HFFc6 (cell line): ENCODE results near the gene AZGP1. TPM values are rescaled to one million over a fixed set of nuclear protein-coding genes. Genes with fewer than 3 reads are reported as not detected.
"Not testable (repeated sequence)": the region's sequence is repeated elsewhere in the genome, so short reads cannot be mapped to it uniquely, and the experiment has no call there.

Source experiments
- DNase-seq: peaks from one replicate; pipeline ENCODE4 v3.0.0-alpha.2; 2018
- H3K27ac Mint-ChIP-seq: 2 replicates; pipeline ENCODE4 v1.8.0; 2020; ENCODE audit warnings: mild to moderate bottlenecking, mixed read lengths
- H3K27me3 Mint-ChIP-seq: 2 replicates; pipeline ENCODE4 v1.8.0; 2021; ENCODE audit warnings: mild to moderate bottlenecking, moderate library complexity, mixed read lengths; ENCODE audit not compliant: insufficient read depth
- H3K36me3 Mint-ChIP-seq: 2 replicates; pipeline ENCODE4 v1.8.0; 2021; ENCODE audit warnings: low read depth, mixed read lengths
- H3K4me1 Mint-ChIP-seq: 2 replicates; pipeline ENCODE4 v1.8.0; 2020; ENCODE audit warnings: low read depth, mixed read lengths
- H3K4me3 Mint-ChIP-seq: 2 replicates; pipeline ENCODE4 v1.8.0; 2020; ENCODE audit warnings: mild to moderate bottlenecking, moderate library complexity, mixed read lengths
- H3K9me3 Mint-ChIP-seq: 2 replicates; pipeline ENCODE4 v1.8.0; 2020; ENCODE audit warnings: mild to moderate bottlenecking, mixed read lengths
- total RNA-seq, 6 experiments: library from RNA; stranded (reverse); fragmentation: NEBNext Ultra II Directional; extraction: Animal tissue kit (Norgen Biotek cat#: 25700); gene quantifications; 2 replicates in 1 of 6; 3 replicates in 5 of 6; pipeline ENCODE4 v1.2.3, GENCODE V29; 2021
- TF ChIP-seq, protein P1 (sequence below): fragments of 200-600 bp; sonication (generic); IDR thresholded peaks from 2 replicates; pipeline ENCODE4 v1.5.0; 2021; ENCODE audit warnings: antibody characterized with exemption, mild to moderate bottlenecking

The AZGP1 gene
- total RNA-seq, 6 experiments from 2014 or later = not detected

DNA sequence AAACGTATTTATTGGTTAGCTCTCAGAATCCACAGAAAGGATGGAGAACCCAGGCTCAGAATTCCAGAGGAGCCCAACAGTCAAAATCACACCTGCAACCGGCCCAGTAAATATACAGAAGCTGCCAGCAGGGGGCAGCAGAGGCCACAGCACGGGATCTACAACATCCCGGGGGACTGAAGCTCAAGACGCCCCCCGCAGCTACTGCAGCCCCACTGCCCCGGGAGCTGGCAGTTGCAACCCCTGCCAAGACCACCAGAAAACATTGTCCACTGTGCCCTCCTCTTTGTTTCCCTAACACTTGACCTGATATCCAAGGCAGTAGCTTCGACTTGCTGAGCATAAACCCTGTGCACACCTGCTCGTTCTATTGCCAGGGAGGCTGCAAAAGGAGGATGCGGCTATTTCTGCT is 4.0 kb upstream of the AZGP1 start:
- H3K4me3 Mint-ChIP-seq, H3K4me1 Mint-ChIP-seq, H3K27ac Mint-ChIP-seq, H3K36me3 Mint-ChIP-seq, H3K9me3 Mint-ChIP-seq: not testable (repeated sequence)
- peaks cover 15% of the 10 kb centered on the region for H3K27me3 Mint-ChIP-seq
- TF ChIP-seq, protein P1, sequence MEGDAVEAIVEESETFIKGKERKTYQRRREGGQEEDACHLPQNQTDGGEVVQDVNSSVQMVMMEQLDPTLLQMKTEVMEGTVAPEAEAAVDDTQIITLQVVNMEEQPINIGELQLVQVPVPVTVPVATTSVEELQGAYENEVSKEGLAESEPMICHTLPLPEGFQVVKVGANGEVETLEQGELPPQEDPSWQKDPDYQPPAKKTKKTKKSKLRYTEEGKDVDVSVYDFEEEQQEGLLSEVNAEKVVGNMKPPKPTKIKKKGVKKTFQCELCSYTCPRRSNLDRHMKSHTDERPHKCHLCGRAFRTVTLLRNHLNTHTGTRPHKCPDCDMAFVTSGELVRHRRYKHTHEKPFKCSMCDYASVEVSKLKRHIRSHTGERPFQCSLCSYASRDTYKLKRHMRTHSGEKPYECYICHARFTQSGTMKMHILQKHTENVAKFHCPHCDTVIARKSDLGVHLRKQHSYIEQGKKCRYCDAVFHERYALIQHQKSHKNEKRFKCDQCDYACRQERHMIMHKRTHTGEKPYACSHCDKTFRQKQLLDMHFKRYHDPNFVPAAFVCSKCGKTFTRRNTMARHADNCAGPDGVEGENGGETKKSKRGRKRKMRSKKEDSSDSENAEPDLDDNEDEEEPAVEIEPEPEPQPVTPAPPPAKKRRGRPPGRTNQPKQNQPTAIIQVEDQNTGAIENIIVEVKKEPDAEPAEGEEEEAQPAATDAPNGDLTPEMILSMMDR = peak; percentile 90
- DNase-seq = peak; percentile 9

DNA sequence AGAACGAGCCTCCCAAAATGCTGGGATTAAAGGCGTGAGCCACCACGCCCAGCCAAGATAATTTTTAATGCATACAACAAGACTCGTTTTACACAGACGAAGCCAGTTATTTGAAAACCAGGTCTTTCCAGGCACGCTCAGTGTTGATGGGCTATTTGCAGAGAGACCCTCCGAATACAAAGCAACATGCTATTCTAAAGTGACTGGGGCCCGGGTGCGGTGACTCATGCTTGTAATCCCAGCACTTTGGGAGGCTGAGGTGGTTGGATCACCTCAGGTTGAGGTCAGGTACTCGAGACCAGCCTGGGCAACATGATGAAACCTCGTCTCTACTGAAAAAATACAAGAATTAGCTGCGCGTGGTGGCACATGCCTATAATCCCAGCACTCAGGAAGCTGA is 795 bp upstream of the AZGP1 start:
- Mint-ChIP-seq H3K4me1 (no peaks in the 10 kb centered on the region), H3K4me3 (no peak overlapping the region), H3K9me3 (no peaks in the 10 kb centered on the region), H3K27ac (no peak overlapping the region), H3K27me3 (peaks cover 14% of the 10 kb centered on the region), H3K36me3 (no peaks in the 10 kb centered on the region)
- TF ChIP-seq, protein P1 = no peak
- DNase-seq = no peak

DNA sequence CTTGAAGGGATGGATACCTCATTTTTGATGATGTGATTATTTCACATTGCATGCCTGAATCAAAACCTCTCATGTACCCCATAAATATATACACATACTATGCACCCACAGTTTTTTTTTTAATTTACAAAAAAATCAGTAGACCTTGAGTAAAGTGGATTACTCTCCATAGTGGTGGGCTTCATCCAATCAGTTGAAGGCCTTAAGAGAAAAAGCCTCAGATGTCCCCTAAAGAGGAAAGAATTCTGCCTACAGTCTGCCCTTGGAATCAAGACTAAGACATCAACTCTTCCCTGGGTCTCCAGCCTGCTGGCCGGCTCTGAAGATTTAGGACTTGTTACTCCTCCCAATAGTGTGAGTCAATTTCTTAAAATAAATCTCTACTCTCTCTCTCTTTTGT is 1.1 kb downstream of the AZGP1 start:
- no peak for DNase-seq
- Mint-ChIP-seq H3K27me3 (peaks cover 16% of the 10 kb centered on the region), H3K9me3 (no peaks in the 10 kb centered on the region), H3K4me3 (no peak overlapping the region), H3K36me3 (no peaks in the 10 kb centered on the region), H3K4me1 (no peaks in the 10 kb centered on the region), H3K27ac (no peak overlapping the region)
- TF ChIP-seq, protein P1 = no peak

DNA sequence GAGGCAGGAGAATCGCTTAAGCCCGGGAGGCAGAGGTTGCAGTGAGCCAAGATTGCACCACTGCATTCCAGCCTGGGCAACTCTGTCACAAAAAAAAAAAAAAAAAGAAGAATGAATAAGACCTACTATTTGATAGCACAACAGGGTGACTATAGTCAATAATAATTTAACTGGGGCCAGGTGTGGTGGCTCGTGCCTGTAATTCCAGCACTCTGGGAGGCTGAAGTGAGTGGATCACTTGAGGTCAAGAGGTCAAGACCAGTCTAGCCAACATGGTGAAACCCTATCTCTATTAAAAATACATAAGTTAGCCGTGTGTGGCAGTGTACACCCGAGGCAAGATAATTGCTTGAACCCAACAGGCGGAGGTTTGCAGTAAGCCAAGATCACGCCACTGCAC is 2.0 kb downstream of the AZGP1 start:
- H3K27ac Mint-ChIP-seq, H3K9me3 Mint-ChIP-seq, H3K36me3 Mint-ChIP-seq, H3K4me3 Mint-ChIP-seq, H3K4me1 Mint-ChIP-seq, DNase-seq: not testable (repeated sequence)
- peaks cover 20% of the 10 kb centered on the region for H3K27me3 Mint-ChIP-seq

DNA sequence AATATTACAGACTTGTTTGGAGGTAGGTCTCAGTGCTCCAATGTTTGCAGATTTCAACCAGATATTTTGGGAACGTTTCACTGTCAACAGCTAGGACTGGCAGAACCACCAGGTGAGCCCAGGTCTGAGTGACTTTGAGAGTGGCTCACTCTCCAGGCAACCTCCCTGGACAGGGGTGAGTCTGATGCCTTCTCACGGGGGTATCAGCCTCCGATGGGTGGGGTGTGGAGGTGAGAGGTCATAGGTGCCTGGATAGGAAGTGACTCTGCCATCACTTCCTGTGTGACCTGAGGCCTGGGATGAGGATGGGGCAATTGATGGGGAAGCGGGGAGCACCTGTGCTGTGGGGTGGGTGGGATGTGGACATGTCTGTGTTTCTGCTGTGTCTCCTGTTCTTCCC is 4.6 kb downstream of the AZGP1 start:
- Mint-ChIP-seq H3K36me3 (no peaks in the 10 kb centered on the region), H3K9me3 (no peaks in the 10 kb centered on the region), H3K27ac (no peak overlapping the region), H3K4me3 (no peak overlapping the region), H3K27me3 (peaks cover 35% of the 10 kb centered on the region), H3K4me1 (no peaks in the 10 kb centered on the region)
- TF ChIP-seq, protein P1 = no peak
- no peak for DNase-seq

DNA sequence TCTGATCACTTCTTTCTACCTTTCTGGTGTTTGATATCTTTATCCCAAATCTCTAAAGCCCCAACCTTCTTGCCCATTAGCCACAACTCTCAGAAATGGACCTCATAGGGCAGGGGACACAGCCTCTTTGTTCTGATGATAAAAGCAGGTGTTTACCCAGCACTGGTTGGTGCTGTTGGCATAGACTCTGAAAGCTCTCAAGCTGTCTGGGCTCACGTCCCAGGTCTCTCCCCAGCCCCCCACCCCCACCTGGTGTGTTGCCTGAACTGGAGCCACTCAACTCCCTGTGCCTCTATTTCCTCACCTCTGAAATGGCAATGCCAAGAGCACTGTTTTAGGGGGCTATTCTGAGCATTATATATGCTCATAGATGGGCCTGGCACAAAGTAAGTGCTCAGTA is 6.0 kb downstream of the AZGP1 start:
- not testable (repeated sequence) for H3K36me3 Mint-ChIP-seq, H3K9me3 Mint-ChIP-seq, DNase-seq, H3K4me3 Mint-ChIP-seq, H3K27ac Mint-ChIP-seq, H3K4me1 Mint-ChIP-seq
- peaks cover 34% of the 10 kb centered on the region for H3K27me3 Mint-ChIP-seq

DNA sequence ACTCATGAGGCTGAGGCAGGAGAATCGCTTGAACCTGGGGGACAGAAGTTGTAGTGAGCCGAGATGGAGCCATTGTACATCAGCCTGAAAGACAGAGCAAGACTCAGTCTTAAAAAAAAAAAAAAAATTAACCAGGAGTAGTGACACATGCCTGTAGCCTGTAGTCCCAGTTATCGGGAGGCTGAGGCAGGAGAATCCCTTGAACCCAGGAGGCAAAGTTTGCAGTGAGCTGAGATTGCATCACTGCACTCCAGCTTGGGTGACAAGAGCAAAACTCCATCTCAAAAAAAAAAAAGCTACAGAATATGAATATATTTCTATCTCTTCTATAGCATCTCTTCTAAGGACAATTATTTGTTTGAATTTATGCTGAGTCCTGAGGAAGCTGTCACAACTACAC is 6.5 kb downstream of the AZGP1 start:
- no peak overlapping the region for H3K27ac Mint-ChIP-seq
- no peaks in the 10 kb centered on the region for H3K4me1 Mint-ChIP-seq
- H3K9me3 Mint-ChIP-seq = no peaks in the 10 kb centered on the region
- no peak for DNase-seq
- TF ChIP-seq, protein P1 = no peak
- H3K4me3 Mint-ChIP-seq = no peak overlapping the region
- peaks cover 34% of the 10 kb centered on the region for H3K27me3 Mint-ChIP-seq
- H3K36me3 Mint-ChIP-seq = no peaks in the 10 kb centered on the region
